IMR-90 (cell line): ENCODE measurements around the gene TUBGCP2. TPM values are rescaled to one million over a fixed set of nuclear protein-coding genes. Genes with fewer than 3 reads are reported as not detected.

ENCODE experiments used
- ATAC-seq: fragments of 200-7000 bp; cut with Tn5 transposase; 2 replicates; pipeline ENCODE4 v1.9.1; 2020; ENCODE audit warnings: low read depth, mild to moderate bottlenecking, moderate library complexity
- BruUV-seq: library from RNA; stranded (reverse); fragments of 400-500 nt; replicated peaks from 2 replicates; lab custom pipeline; 2021; lab: Mats Ljungman, UMichigan
- CTCF ChIA-PET: fragments of 300-600 bp; formaldehyde crosslinking; extraction: SDS; loops from one replicate; lab custom pipeline; 2021; ENCODE audit warnings: antibody characterized with exemption; lab: Yijun Ruan, JAX
- POLR2A ChIA-PET: fragments of 300-600 bp; sonication (Branson Sonifier 250); formaldehyde crosslinking; loops from one replicate; lab custom pipeline; 2022; ENCODE audit warnings: antibody characterized with exemption; ENCODE audit not compliant: unreplicated experiment; lab: Charles Lee
- DNase-seq: peaks from one replicate; pipeline ENCODE4 v3.0.0; 2013
- H2AFZ ChIP-seq: replicated peaks from 2 replicates; pipeline ENCODE3; 2013; ENCODE audit warnings: low read length, mild to moderate bottlenecking; ENCODE audit not compliant: poor library complexity
- H2AK5ac ChIP-seq: 2 replicates; pipeline ENCODE4 v1.6.1; 2013; ENCODE audit warnings: low read depth, low read length, inconsistent platforms
- H2AK9ac ChIP-seq: replicated peaks from 2 replicates; pipeline ENCODE3; 2013; ENCODE audit warnings: mild to moderate bottlenecking, low read depth, low read length, moderate library complexity; ENCODE audit not compliant: poor library complexity
- H2BK120ac ChIP-seq: 2 replicates; pipeline ENCODE4 v1.6.1; 2013; ENCODE audit warnings: low read depth, low read length, inconsistent platforms
- H2BK15ac ChIP-seq: 3 replicates; pipeline ENCODE4 v1.6.1; 2013; ENCODE audit warnings: low read depth, low read length, inconsistent platforms
- H2BK20ac ChIP-seq: 2 replicates; pipeline ENCODE4 v1.6.1; 2013; ENCODE audit warnings: low read depth, mild to moderate bottlenecking, inconsistent platforms, low read length, moderate library complexity
- H2BK5ac ChIP-seq: 2 replicates; pipeline ENCODE4 v1.6.1; 2013; ENCODE audit warnings: mild to moderate bottlenecking, low read depth, low read length, inconsistent platforms; ENCODE audit not compliant: poor library complexity, severe bottlenecking
- H3K14ac ChIP-seq: replicated peaks from 2 replicates; pipeline ENCODE4 v1.6.1; 2013; ENCODE audit warnings: low read depth, low read length, inconsistent platforms
- H3K18ac ChIP-seq: 2 replicates; pipeline ENCODE4 v1.6.1; 2013; ENCODE audit warnings: low read depth, low read length, control low read depth
- H3K23ac ChIP-seq: 2 replicates; pipeline ENCODE4 v1.6.1; 2013; ENCODE audit warnings: low read depth, low read length, inconsistent platforms
- H3K27ac ChIP-seq: 2 replicates; pipeline ENCODE4 v1.5.1; 2013; ENCODE audit warnings: mild to moderate bottlenecking, control low read depth, low read length; ENCODE audit not compliant: insufficient read depth
- H3K27me3 ChIP-seq: 2 replicates; pipeline ENCODE4 v1.6.1; 2013; ENCODE audit warnings: low read length; ENCODE audit not compliant: control insufficient read depth, insufficient read depth
- H3K36me3 ChIP-seq: 2 replicates; pipeline ENCODE4 v1.6.1; 2013; ENCODE audit warnings: low read length, mixed read lengths; ENCODE audit not compliant: control insufficient read depth, insufficient read depth
- H3K4ac ChIP-seq: 2 replicates; pipeline ENCODE4 v1.6.1; 2013; ENCODE audit warnings: low read depth, low read length, inconsistent platforms
- H3K4me1 ChIP-seq: 2 replicates; pipeline ENCODE4 v1.6.1; 2013; ENCODE audit warnings: low read length, mixed read lengths; ENCODE audit not compliant: control insufficient read depth, insufficient read depth
- H3K4me2 ChIP-seq: 2 replicates; pipeline ENCODE4 v1.6.1; 2013; ENCODE audit warnings: low read depth, mild to moderate bottlenecking, control low read depth, low read length, moderate library complexity
- H3K4me3 ChIP-seq: 2 replicates; pipeline ENCODE4 v1.5.1; 2013; ENCODE audit warnings: low read depth, mild to moderate bottlenecking, control low read depth, low read length, moderate library complexity; ENCODE audit not compliant: insufficient read depth
- H3K56ac ChIP-seq: 2 replicates; pipeline ENCODE4 v1.6.1; 2013; ENCODE audit warnings: low read length, inconsistent platforms; ENCODE audit not compliant: insufficient read depth; ENCODE audit errors: extremely low read depth
- H3K79me1 ChIP-seq, 2 experiments: 2 replicates each; pipeline ENCODE4 v1.6.1; 2013; ENCODE audit warnings: low read length in 2 of 2, inconsistent platforms in 1 of 2, low read depth in 1 of 2
- H3K9ac ChIP-seq: 2 replicates; pipeline ENCODE4 v1.6.1; 2013; ENCODE audit warnings: low read depth, low read length, control low read depth
- H3K9me1 ChIP-seq: 2 replicates; pipeline ENCODE4 v1.6.1; 2013; ENCODE audit warnings: low read length, inconsistent platforms; ENCODE audit not compliant: insufficient read depth
- H3K9me3 ChIP-seq: 2 replicates; pipeline ENCODE4 v1.6.1; 2013; ENCODE audit warnings: low read length; ENCODE audit not compliant: control insufficient read depth, insufficient read depth
- H4K20me1 ChIP-seq: 2 replicates; pipeline ENCODE4 v1.6.1; 2013; ENCODE audit warnings: low read length, inconsistent platforms; ENCODE audit not compliant: insufficient read depth
- H4K5ac ChIP-seq: 2 replicates; pipeline ENCODE4 v1.6.1; 2013; ENCODE audit warnings: mild to moderate bottlenecking, low read depth, low read length, control low read depth
- H4K8ac ChIP-seq, 2 experiments: 2 replicates each; pipeline ENCODE4 v1.6.1; 2013; ENCODE audit warnings: low read depth in 2 of 2, low read length in 2 of 2, control low read depth in 1 of 2, inconsistent platforms in 1 of 2
- H4K91ac ChIP-seq: 2 replicates; pipeline ENCODE4 v1.6.1; 2013; ENCODE audit warnings: low read depth, low read length, inconsistent platforms; ENCODE audit not compliant: insufficient read depth
- CEBPB ChIP-seq: IDR thresholded peaks from 2 replicates; pipeline ENCODE4 v1.6.1; 2012; ENCODE audit warnings: low read depth, low read length, improper control_type of control experiment
- CHD1 ChIP-seq: IDR thresholded peaks from 2 replicates; pipeline ENCODE4 v1.6.1; 2012; ENCODE audit warnings: low read depth, low read length, improper control_type of control experiment
- MAFK ChIP-seq: IDR thresholded peaks from 2 replicates; pipeline ENCODE4 v1.6.1; 2012; ENCODE audit warnings: low read depth, low read length, improper control_type of control experiment
- MAZ ChIP-seq: IDR thresholded peaks from 2 replicates; pipeline ENCODE4 v1.6.1; 2012; ENCODE audit warnings: low read depth, mild to moderate bottlenecking, low read length, improper control_type of control experiment, moderate library complexity, borderline replicate concordance
- NFE2L2 ChIP-seq: fragments of 150-350 bp; IDR thresholded peaks from 2 replicates; pipeline ENCODE4 v1.6.1; 2016; ENCODE audit warnings: low read depth, mild to moderate bottlenecking, low read length
- POLR2A ChIP-seq: IDR thresholded peaks from 2 replicates; pipeline ENCODE4 v1.6.1; 2012; ENCODE audit warnings: mild to moderate bottlenecking, low read depth, low read length
- RAD21 ChIP-seq: IDR thresholded peaks from 2 replicates; pipeline ENCODE4 v1.6.1; 2012; ENCODE audit warnings: low read length, improper control_type of control experiment
- RCOR1 ChIP-seq: IDR thresholded peaks from 2 replicates; pipeline ENCODE4 v1.6.1; 2012; ENCODE audit warnings: mild to moderate bottlenecking, low read length, improper control_type of control experiment; ENCODE audit not compliant: insufficient replicate concordance
- RFX5 ChIP-seq: IDR thresholded peaks from 2 replicates; pipeline ENCODE4 v1.8.0; 2012; ENCODE audit warnings: low read depth, mild to moderate bottlenecking, low read length, moderate library complexity
- SMC3 ChIP-seq: fragments of 150-350 bp; IDR thresholded peaks from 2 replicates; pipeline ENCODE4 v1.6.1; 2016; ENCODE audit warnings: low read depth, mild to moderate bottlenecking, antibody characterized with exemption, low read length, moderate library complexity
- USF2 ChIP-seq: fragments of 150-350 bp; IDR thresholded peaks from 2 replicates; pipeline ENCODE4 v1.6.1; 2017; ENCODE audit warnings: mild to moderate bottlenecking, antibody characterized with exemption, low read length, low read depth
- WGBS, 2 experiments: methylation state at CpG; one replicate each; pipeline versions ENCODE4 v1.1.5 to v1.1.7; 2013; ENCODE audit warnings: missing lambda C conversion rate in 2 of 2; ENCODE audit not compliant: insufficient read length in 1 of 2; ENCODE audit errors: extremely low coverage in 2 of 2; 5-methylcytosine and 5-hydroxymethylcytosine counted together
- dilution Hi-C: fragments of 300-500 bp; cut with HindIII; formaldehyde crosslinking; loops from one replicate; pipeline ENCODE4 v1.14.3; 2018; ENCODE audit warnings: low sequenced_read_pairs; ENCODE audit not compliant: unreplicated experiment
- in situ Hi-C: fragments of 300-500 bp; cut with MboI; formaldehyde crosslinking; loops from 3 replicates; pipeline ENCODE4 v1.14.3; 2019; ENCODE audit warnings: low sequenced_read_pairs, inconsistent platforms, mixed read lengths
- intact Hi-C: fragments of 100-400 bp; cut with micrococcal nuclease; formaldehyde crosslinking; loops from 2 replicates; pipeline ENCODE4 v1.10.0; 2022
- polyA plus RNA-seq, 3 experiments: library from polyadenylated mRNA; depleted of rRNA; stranded (reverse); fragments of >200 nt; gene quantifications; 2 replicates each; pipeline ENCODE4 v1.2.3, GENCODE V29; 2012; ENCODE audit warnings: low replicate concordance in 1 of 3
- total RNA-seq: library from RNA; depleted of rRNA; stranded (reverse); fragments of >200 nt; gene quantifications from 2 replicates; pipeline ENCODE4 v1.2.3, GENCODE V29; 2012
- TF ChIP-seq, protein P1 (sequence below): conservative IDR thresholded peaks from 2 replicates; pipeline ENCODE4 v1.5.1; 2012; ENCODE audit warnings: mild to moderate bottlenecking, low read depth, low read length, improper control_type of control experiment

TUBGCP2 gene
- total and polyA plus RNA-seq, 2 of the 4 experiments (the other 2 are of a cell fraction) = 48.1 to 72.6 TPM

GRCh38 chr10:133342942-133343341 is 34.3 kb upstream of the TUBGCP2 start:
- peak overlapping the region; percentile 16 for H2AK9ac ChIP-seq
- H2BK5ac ChIP-seq = no peak overlapping the region
- H3K36me3 ChIP-seq = no peaks in the 10 kb centered on the region
- H3K9me3 ChIP-seq = no peaks in the 10 kb centered on the region
- intact Hi-C loops = no loop called here
- H2BK15ac ChIP-seq = no peak overlapping the region
- ChIA-PET CTCF (no interaction called here), POLR2A (no interaction called here)
- ATAC-seq = no peak
- H3K4me2 ChIP-seq = no peak overlapping the region
- H3K18ac ChIP-seq = no peak overlapping the region
- H3K4me3 ChIP-seq = no peak overlapping the region
- H3K23ac ChIP-seq = no peak overlapping the region
- dilution Hi-C loops = no loop called here
- peaks cover 20% of the 10 kb centered on the region for H3K27me3 ChIP-seq
- no peaks in the 10 kb centered on the region for H4K20me1 ChIP-seq
- no CpG with 5 or more reads among the region's 8 CpGs for WGBS, 2 experiments
- no peak overlapping the region for H2BK120ac ChIP-seq
- H4K5ac ChIP-seq = no peak overlapping the region
- DNase-seq = no peak
- H3K9me1 ChIP-seq = no peaks in the 10 kb centered on the region
- H3K79me1 ChIP-seq = no peaks in the 10 kb centered on the region
- H3K27ac ChIP-seq = no peak overlapping the region
- no peak overlapping the region for H3K9ac ChIP-seq
- no peak overlapping the region for H3K14ac ChIP-seq
- in situ Hi-C loops = no loop called here
- no peaks in the 10 kb centered on the region for H3K4me1 ChIP-seq
- H2AFZ ChIP-seq = no peak overlapping the region
- no TSS peak for BruUV-seq
- H3K56ac ChIP-seq = no peak overlapping the region
- no peak overlapping the region for H2BK20ac ChIP-seq
- no peak overlapping the region for H3K4ac ChIP-seq
- H4K91ac ChIP-seq = no peak overlapping the region
- no peak overlapping the region for H2AK5ac ChIP-seq
- no peak overlapping the region for H4K8ac ChIP-seq
- TF ChIP-seq MAFK (no peak), SMC3 (no peak), RCOR1 (no peak), RAD21 (no peak), USF2 (no peak), CHD1 (no peak), CEBPB (no peak), POLR2A (no peak), NFE2L2 (no peak), RFX5 (no peak), MAZ (no peak)
- TF ChIP-seq, protein P1, sequence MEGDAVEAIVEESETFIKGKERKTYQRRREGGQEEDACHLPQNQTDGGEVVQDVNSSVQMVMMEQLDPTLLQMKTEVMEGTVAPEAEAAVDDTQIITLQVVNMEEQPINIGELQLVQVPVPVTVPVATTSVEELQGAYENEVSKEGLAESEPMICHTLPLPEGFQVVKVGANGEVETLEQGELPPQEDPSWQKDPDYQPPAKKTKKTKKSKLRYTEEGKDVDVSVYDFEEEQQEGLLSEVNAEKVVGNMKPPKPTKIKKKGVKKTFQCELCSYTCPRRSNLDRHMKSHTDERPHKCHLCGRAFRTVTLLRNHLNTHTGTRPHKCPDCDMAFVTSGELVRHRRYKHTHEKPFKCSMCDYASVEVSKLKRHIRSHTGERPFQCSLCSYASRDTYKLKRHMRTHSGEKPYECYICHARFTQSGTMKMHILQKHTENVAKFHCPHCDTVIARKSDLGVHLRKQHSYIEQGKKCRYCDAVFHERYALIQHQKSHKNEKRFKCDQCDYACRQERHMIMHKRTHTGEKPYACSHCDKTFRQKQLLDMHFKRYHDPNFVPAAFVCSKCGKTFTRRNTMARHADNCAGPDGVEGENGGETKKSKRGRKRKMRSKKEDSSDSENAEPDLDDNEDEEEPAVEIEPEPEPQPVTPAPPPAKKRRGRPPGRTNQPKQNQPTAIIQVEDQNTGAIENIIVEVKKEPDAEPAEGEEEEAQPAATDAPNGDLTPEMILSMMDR = no peak
